OCI-LY3 (cell line): ENCODE measurements around the gene CASK.

Source experiments
- H2AFZ ChIP-seq: fragments of 200-600, 300-600 bp; shearing (Covaris generic); 2 replicates; pipeline ENCODE4 v1.6.0; 2014; ENCODE audit warnings: antibody characterized with exemption, low read depth, low read length
- H3K27ac ChIP-seq: fragments of 200-600, 300-600 bp; sonication (generic); 2 replicates; pipeline ENCODE4 v1.5.1; 2014; ENCODE audit warnings: mild to moderate bottlenecking, low read length, moderate library complexity, mixed read lengths
- H3K27me3 ChIP-seq: fragments of 200-600, 300-600 bp; sonication (generic); 2 replicates; pipeline ENCODE4 v1.6.1; 2014; ENCODE audit warnings: low read depth, low read length, mixed read lengths
- H3K36me3 ChIP-seq: fragments of 200-600, 300-600 bp; sonication (generic); replicated peaks from 2 replicates; pipeline ENCODE3; 2014; ENCODE audit warnings: low read depth, low read length, mixed read lengths
- H3K4me1 ChIP-seq: fragments of 300-600, 200-600 bp; sonication (generic); 2 replicates; pipeline ENCODE4 v1.6.1; 2014; ENCODE audit warnings: low read length, mixed read lengths
- H3K4me2 ChIP-seq: fragments of 200-600, 300-600 bp; sonication (generic); 2 replicates; pipeline ENCODE4 v1.6.1; 2014; ENCODE audit warnings: low read length, mixed read lengths
- H3K4me3 ChIP-seq: fragments of 300-600, 200-600 bp; sonication (generic); 2 replicates; pipeline ENCODE4 v1.5.1; 2014; ENCODE audit warnings: antibody characterized with exemption, mild to moderate bottlenecking, low read length, moderate library complexity
- H3K79me2 ChIP-seq: fragments of 300-600, 200-600 bp; shearing (Covaris generic); 2 replicates; pipeline ENCODE4 v1.6.1; 2014; ENCODE audit warnings: mild to moderate bottlenecking, low read length, mixed read lengths
- H3K9ac ChIP-seq: fragments of 300-600, 200-600 bp; shearing (Covaris generic); 2 replicates; pipeline ENCODE4 v1.6.0; 2014; ENCODE audit warnings: mild to moderate bottlenecking, low read length, moderate library complexity
- H3K9me3 ChIP-seq: fragments of 200-600, 300-600 bp; shearing (Covaris generic); 2 replicates; pipeline ENCODE4 v1.6.1; 2014; ENCODE audit warnings: low read length, mixed read lengths; ENCODE audit not compliant: insufficient read depth
- H4K20me1 ChIP-seq: fragments of 200-600, 300-600 bp; sonication (generic); 2 replicates; pipeline ENCODE4 v1.6.1; 2016; ENCODE audit warnings: low read length, mixed read lengths; ENCODE audit not compliant: insufficient read depth
- EZH2phosphoT487 ChIP-seq: fragments of 200-600 bp; shearing (Covaris generic); IDR thresholded peaks from 2 replicates; pipeline ENCODE4 v1.6.1; 2018; ENCODE audit warnings: antibody characterized with exemption, mixed run types, low read depth
- TF ChIP-seq, protein P1 (sequence below): fragments of 200-600, 300-600 bp; sonication (generic); IDR thresholded peaks from 2 replicates; pipeline ENCODE4 v1.5.1; 2014; ENCODE audit warnings: antibody characterized with exemption, low read length, low read depth

Gene CASK

DNA sequence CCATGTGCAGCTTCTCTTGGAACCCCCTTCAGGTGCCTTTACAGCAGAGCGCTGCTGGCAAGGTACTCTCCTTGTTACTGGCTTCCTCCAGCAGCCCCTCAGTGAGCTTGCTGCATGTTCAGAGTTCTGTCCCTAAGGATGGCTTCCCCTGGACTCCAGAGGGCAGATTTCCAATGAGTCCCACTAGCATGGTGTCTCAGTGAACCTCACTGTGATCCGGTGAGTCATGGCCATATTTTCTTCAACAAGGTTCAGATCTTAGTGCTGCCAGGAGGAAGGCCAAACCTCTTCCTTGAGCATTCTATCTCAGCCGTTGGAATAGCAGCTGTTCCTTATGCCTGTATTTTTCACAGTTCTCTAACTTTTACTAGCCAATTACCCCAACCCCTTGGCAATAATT is 98.8 kb downstream of the CASK start:
- no peaks in the 10 kb centered on the region for H3K9me3 ChIP-seq
- no peak overlapping the region for H2AFZ ChIP-seq
- TF ChIP-seq, protein P1, sequence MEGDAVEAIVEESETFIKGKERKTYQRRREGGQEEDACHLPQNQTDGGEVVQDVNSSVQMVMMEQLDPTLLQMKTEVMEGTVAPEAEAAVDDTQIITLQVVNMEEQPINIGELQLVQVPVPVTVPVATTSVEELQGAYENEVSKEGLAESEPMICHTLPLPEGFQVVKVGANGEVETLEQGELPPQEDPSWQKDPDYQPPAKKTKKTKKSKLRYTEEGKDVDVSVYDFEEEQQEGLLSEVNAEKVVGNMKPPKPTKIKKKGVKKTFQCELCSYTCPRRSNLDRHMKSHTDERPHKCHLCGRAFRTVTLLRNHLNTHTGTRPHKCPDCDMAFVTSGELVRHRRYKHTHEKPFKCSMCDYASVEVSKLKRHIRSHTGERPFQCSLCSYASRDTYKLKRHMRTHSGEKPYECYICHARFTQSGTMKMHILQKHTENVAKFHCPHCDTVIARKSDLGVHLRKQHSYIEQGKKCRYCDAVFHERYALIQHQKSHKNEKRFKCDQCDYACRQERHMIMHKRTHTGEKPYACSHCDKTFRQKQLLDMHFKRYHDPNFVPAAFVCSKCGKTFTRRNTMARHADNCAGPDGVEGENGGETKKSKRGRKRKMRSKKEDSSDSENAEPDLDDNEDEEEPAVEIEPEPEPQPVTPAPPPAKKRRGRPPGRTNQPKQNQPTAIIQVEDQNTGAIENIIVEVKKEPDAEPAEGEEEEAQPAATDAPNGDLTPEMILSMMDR = no peak
- TF ChIP-seq EZH2phosphoT487 = no peak
- no peak overlapping the region for H3K4me3 ChIP-seq
- H3K4me1 ChIP-seq = no peaks in the 10 kb centered on the region
- no peaks in the 10 kb centered on the region for H4K20me1 ChIP-seq
- H3K27me3 ChIP-seq = no peaks in the 10 kb centered on the region
- H3K36me3 ChIP-seq = no peaks in the 10 kb centered on the region
- no peak overlapping the region for H3K9ac ChIP-seq
- no peak overlapping the region for H3K4me2 ChIP-seq
- no peak overlapping the region for H3K27ac ChIP-seq
- H3K79me2 ChIP-seq = peaks cover 16% of the 10 kb centered on the region

DNA sequence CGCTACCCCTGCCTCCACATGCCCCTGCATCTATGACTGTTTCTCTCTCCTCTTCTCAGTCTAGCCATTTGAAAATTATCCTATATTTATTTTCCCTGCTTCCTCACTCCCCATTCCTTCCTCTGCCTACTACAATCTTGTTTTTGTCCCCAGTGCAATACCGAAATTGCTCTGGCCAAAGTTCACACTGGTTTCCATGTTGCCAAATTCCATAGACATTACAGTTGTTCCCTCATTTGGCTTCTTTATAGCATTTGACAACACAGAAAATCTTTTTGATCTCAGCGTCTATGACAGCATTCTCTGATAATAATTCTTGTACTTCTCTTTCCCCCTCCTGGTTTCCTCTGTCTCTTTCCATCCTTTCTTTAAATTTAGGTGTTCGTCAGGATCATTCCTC is 100.0 kb downstream of the CASK start:
- no peak overlapping the region for H3K4me2 ChIP-seq
- H3K27me3 ChIP-seq = no peaks in the 10 kb centered on the region
- H3K36me3 ChIP-seq = no peaks in the 10 kb centered on the region
- H3K27ac ChIP-seq = no peak overlapping the region
- no peak overlapping the region for H2AFZ ChIP-seq
- no peaks in the 10 kb centered on the region for H3K9me3 ChIP-seq
- H3K79me2 ChIP-seq = peaks cover 14% of the 10 kb centered on the region
- no peak overlapping the region for H3K4me3 ChIP-seq
- no peak for TF ChIP-seq EZH2phosphoT487
- TF ChIP-seq, protein P1 = no peak
- no peak overlapping the region for H3K9ac ChIP-seq
- H3K4me1 ChIP-seq = no peaks in the 10 kb centered on the region
- H4K20me1 ChIP-seq = no peaks in the 10 kb centered on the region

DNA sequence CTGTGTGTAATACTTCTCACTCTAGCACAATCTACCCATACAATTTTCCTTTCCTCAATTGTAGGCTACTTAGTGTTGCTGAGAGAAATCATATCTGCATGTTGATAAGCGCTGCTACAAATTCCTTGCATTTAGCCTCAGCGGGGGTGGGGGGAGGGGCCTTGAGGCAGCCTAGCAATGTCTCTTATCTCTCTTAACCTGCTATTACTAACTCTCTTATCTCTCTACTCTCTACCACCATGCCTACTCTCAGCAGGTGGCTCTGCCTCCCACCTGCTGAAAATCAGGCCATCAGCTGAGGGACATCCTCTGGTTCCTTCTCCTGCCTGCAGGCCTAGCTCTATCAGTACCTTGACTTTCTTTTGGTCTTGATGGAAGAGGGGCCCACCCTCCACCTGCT is 100.5 kb downstream of the CASK start:
- Histone ChIP-seq H3K4me3 (no peak overlapping the region), H3K27me3 (no peaks in the 10 kb centered on the region), H3K27ac (no peak overlapping the region), H3K4me2 (no peak overlapping the region), H2AFZ (no peak overlapping the region), H3K79me2 (peaks cover 15% of the 10 kb centered on the region), H3K4me1 (no peaks in the 10 kb centered on the region), H3K36me3 (no peaks in the 10 kb centered on the region), H3K9ac (no peak overlapping the region), H4K20me1 (no peaks in the 10 kb centered on the region), H3K9me3 (no peaks in the 10 kb centered on the region)
- TF ChIP-seq, protein P1 = no peak
- no peak for TF ChIP-seq EZH2phosphoT487

DNA sequence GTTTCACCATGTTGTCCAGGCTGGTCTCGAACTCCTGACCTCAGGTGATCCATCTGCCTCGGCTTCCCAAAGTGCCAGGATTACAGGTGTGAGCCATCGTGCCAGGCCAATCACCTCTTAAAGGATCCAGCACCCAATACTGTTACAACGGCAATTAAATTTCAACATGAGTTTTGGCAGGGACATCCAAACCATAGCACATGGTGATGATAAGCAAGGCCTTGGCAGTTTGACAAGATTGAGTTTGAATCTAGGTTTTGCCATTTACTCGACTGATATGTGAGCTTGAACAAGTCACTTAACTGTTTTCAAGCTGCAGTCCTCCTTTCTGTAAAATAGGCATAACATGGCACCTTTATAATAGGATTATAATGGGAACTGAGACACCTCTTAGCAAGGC is 115.3 kb downstream of the CASK start:
- no peak overlapping the region for H3K27ac ChIP-seq
- TF ChIP-seq, protein P1 = no peak
- TF ChIP-seq EZH2phosphoT487 = no peak
- peaks cover 9% of the 10 kb centered on the region; the same call in 1 of the 2 replicates for H3K4me1 ChIP-seq
- H3K4me3 ChIP-seq = no peak overlapping the region
- no peak overlapping the region for H3K9ac ChIP-seq
- no peak overlapping the region for H2AFZ ChIP-seq
- H3K4me2 ChIP-seq = no peak overlapping the region
- H4K20me1 ChIP-seq = no peaks in the 10 kb centered on the region
- no peaks in the 10 kb centered on the region for H3K27me3 ChIP-seq
- peaks cover under 1% of the 10 kb centered on the region for H3K36me3 ChIP-seq
- peaks cover 11% of the 10 kb centered on the region for H3K79me2 ChIP-seq
- H3K9me3 ChIP-seq = no peaks in the 10 kb centered on the region
